Fibroblast of lung (primary cell): ENCODE data around the gene PARD6B. TPM values are rescaled to one million over a fixed set of nuclear protein-coding genes. Genes with fewer than 3 reads are reported as not detected.

Experiments used
- DNase-seq, 2 donors: peaks; one replicate each; pipeline versions ENCODE4 v3.0.0 to v3.0.0-alpha.2; 2010; ENCODE audit warnings: low read depth in 2 of 2
- H2AFZ ChIP-seq: 2 replicates; pipeline ENCODE4 v1.5.1; 2012; ENCODE audit warnings: low read length, control low read depth, inconsistent platforms
- H3K27ac ChIP-seq: 2 replicates; pipeline ENCODE4 v1.5.1; 2011; ENCODE audit warnings: low read length, control low read depth; ENCODE audit not compliant: insufficient read depth
- H3K27me3 ChIP-seq: 2 replicates; pipeline ENCODE4 v1.5.1; 2011; ENCODE audit warnings: mild to moderate bottlenecking, low read length; ENCODE audit not compliant: control insufficient read depth, insufficient read depth
- H3K36me3 ChIP-seq: 2 replicates; pipeline ENCODE4 v1.5.1; 2011; ENCODE audit warnings: low read length; ENCODE audit not compliant: control insufficient read depth, insufficient read depth
- H3K4me1 ChIP-seq: 2 replicates; pipeline ENCODE4 v1.5.1; 2011; ENCODE audit warnings: low read length; ENCODE audit not compliant: control insufficient read depth, insufficient read depth; ENCODE audit errors: extremely low read depth
- H3K4me2 ChIP-seq: 2 replicates; pipeline ENCODE4 v1.5.1; 2011; ENCODE audit warnings: low read length, control low read depth; ENCODE audit not compliant: insufficient read depth; ENCODE audit errors: extremely low read depth
- H3K4me3 ChIP-seq, 4 experiments: fragments of 200-600 bp in 1 of 4; sonication (generic) in 1 of 4; replicated peaks in 1 of 4; 2 replicates each; pipeline ENCODE4 v1.5.1; 2011 to 2016; ENCODE audit warnings: low read length in 4 of 4, low read depth in 3 of 4, mild to moderate bottlenecking in 3 of 4, control low read depth in 2 of 4, inconsistent platforms in 1 of 4, mixed read lengths in 1 of 4; ENCODE audit not compliant: insufficient read depth in 1 of 4; ENCODE audit errors: control extremely low read depth in 1 of 4
- H3K79me2 ChIP-seq: 2 replicates; pipeline ENCODE4 v1.5.1; 2012; ENCODE audit warnings: mild to moderate bottlenecking, low read length, inconsistent platforms; ENCODE audit not compliant: control insufficient read depth, insufficient read depth
- H3K9ac ChIP-seq: 2 replicates; pipeline ENCODE4 v1.5.1; 2011; ENCODE audit warnings: mild to moderate bottlenecking, low read length, control low read depth; ENCODE audit not compliant: insufficient read depth
- H3K9me3 ChIP-seq: 2 replicates; pipeline ENCODE4 v1.5.1; 2012; ENCODE audit warnings: low read depth, low read length; ENCODE audit not compliant: control insufficient read depth, insufficient read depth
- H4K20me1 ChIP-seq: 2 replicates; pipeline ENCODE4 v1.5.1; 2011; ENCODE audit warnings: low read length; ENCODE audit not compliant: control insufficient read depth, insufficient read depth; ENCODE audit errors: extremely low read depth
- EZH2 ChIP-seq: IDR thresholded peaks from 2 replicates; pipeline ENCODE4 v1.5.1; 2012; ENCODE audit warnings: low read length, control low read depth, mild to moderate bottlenecking; ENCODE audit errors: missing control alignments
- polyA plus RNA-seq, 2 donors: library from polyadenylated mRNA; depleted of rRNA in 1 of 2; stranded (reverse) in 1 of 2; unstranded in 1 of 2; fragments of >200 nt; gene quantifications; 2 replicates each; pipeline ENCODE4 v1.2.1, GENCODE V29; 2011 to 2012; ENCODE audit warnings: missing spikeins in 1 of 2
- total RNA-seq: library from RNA; depleted of rRNA; stranded (reverse); fragments of >200 nt; gene quantifications from 2 replicates; pipeline ENCODE4 v1.2.1, GENCODE V29; 2014
- TF ChIP-seq, protein P1 (sequence below), 2 donors: IDR thresholded peaks in 1 of 2; conservative IDR thresholded peaks in 1 of 2; 1 replicate in 1 of 2; 2 replicates in 1 of 2; pipeline ENCODE4 v1.5.1; 2011 to 2012; ENCODE audit warnings: low read length in 2 of 2, control low read depth in 1 of 2, inconsistent platforms in 1 of 2, low read depth in 1 of 2, mild to moderate bottlenecking in 1 of 2

PARD6B gene
- total and polyA plus RNA-seq, 2 donors (not counting 1 experiment from before 2014, with no cell fraction given): 0.30 to 0.83 TPM

DNA sequence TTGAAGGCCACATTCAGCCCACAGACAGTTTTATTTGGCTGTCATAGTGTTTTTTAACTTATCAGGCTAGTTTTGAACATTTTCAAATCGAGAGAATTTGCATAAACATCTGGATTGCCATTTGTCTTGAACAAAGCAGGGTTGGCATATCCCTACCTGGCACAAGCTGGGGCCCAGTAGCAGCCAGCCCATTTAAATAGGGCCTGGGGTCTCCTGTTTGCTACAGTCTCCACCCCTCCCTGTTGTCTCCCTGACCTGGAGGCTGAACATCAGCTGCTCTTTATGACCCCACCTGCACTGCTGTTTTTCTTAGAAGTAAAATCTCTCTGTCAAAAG lies 73.9 kb downstream of the PARD6B start:
- Histone ChIP-seq H3K27ac (no peak overlapping the region), H3K9ac (no peak overlapping the region), H2AFZ (no peak overlapping the region), H3K9me3 (no peaks in the 10 kb centered on the region), H3K36me3 (no peaks in the 10 kb centered on the region), H3K27me3 (no peaks in the 10 kb centered on the region), H3K4me2 (no peak overlapping the region), H3K79me2 (no peaks in the 10 kb centered on the region), H3K4me3 (no peak overlapping the region), H3K4me1 (no peaks in the 10 kb centered on the region), H4K20me1 (no peaks in the 10 kb centered on the region)
- DNase-seq: no peak
- no peak for TF ChIP-seq EZH2
- TF ChIP-seq, protein P1, sequence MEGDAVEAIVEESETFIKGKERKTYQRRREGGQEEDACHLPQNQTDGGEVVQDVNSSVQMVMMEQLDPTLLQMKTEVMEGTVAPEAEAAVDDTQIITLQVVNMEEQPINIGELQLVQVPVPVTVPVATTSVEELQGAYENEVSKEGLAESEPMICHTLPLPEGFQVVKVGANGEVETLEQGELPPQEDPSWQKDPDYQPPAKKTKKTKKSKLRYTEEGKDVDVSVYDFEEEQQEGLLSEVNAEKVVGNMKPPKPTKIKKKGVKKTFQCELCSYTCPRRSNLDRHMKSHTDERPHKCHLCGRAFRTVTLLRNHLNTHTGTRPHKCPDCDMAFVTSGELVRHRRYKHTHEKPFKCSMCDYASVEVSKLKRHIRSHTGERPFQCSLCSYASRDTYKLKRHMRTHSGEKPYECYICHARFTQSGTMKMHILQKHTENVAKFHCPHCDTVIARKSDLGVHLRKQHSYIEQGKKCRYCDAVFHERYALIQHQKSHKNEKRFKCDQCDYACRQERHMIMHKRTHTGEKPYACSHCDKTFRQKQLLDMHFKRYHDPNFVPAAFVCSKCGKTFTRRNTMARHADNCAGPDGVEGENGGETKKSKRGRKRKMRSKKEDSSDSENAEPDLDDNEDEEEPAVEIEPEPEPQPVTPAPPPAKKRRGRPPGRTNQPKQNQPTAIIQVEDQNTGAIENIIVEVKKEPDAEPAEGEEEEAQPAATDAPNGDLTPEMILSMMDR (conservative IDR thresholded peaks at IDR 0.05 in 1 of 2, IDR thresholded peaks at IDR 0.05 in 1 of 2; ENCODE audit: low read depth in 1 of 2, low read length in 2 of 2): no peak

DNA sequence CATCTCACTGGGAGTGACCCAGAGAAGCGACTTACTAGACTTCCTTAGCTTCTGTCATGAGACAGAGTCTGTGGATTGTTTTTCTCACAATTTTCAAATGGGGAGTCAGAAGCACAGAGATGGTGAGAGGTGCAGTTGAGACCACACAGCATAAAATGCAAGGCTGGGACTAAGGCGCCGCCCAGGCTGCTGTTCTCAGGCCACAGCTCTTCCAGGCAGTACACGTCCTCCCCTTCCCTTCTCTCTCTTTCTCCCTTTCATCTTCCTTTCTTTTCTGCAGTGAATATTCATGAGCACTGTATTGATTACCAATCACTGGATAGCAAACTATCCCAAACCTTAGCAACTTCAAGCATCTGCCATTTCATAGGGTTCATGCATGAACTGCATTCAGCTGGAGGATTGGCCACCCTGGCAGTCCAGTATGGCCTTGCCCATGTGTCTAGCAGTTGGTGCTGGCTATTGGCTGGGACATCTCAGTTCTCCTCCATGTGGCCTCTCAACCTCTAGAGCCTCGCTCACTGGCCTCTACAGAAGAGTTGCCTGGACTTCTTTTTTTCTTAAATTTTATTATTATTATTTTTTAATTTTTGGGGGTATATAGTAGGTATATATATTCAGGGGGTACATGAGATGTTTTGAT lies 74.9 kb downstream of the PARD6B start:
- Histone ChIP-seq H3K27me3 (no peaks in the 10 kb centered on the region), H3K4me2 (no peak overlapping the region), H3K9ac (no peak overlapping the region), H2AFZ (no peak overlapping the region), H3K4me3 (no peak overlapping the region), H3K27ac (no peak overlapping the region), H3K9me3 (no peaks in the 10 kb centered on the region), H4K20me1 (no peaks in the 10 kb centered on the region), H3K36me3 (no peaks in the 10 kb centered on the region), H3K4me1 (no peaks in the 10 kb centered on the region), H3K79me2 (no peaks in the 10 kb centered on the region)
- no peak for DNase-seq
- no peak for TF ChIP-seq EZH2
- TF ChIP-seq, protein P1 (conservative IDR thresholded peaks at IDR 0.05 in 1 of 2, IDR thresholded peaks at IDR 0.05 in 1 of 2; ENCODE audit: low read depth in 1 of 2, low read length in 2 of 2): no peak

Other genes starting within 250 kb of the PARD6B start
- gene PTPN1, start 221.2 kb upstream of the PARD6B start, total RNA-seq: 12.8 and 20.0 TPM in 2 replicates
- 28.5 and 28.7 TPM in 2 replicates for gene PTPN1, start 221.2 kb upstream of the PARD6B start, polyA plus RNA-seq
- gene RIPOR3, start 40.0 kb upstream of the PARD6B start, total RNA-seq: 4.1 and 4.9 TPM in 2 replicates
- 1.1 and 2.0 TPM in 2 replicates for gene RIPOR3, start 40.0 kb upstream of the PARD6B start, polyA plus RNA-seq
- gene BCAS4, start 63.5 kb downstream of the PARD6B start, total RNA-seq: 12.1 and 33.7 TPM in 2 replicates
- 14.1 and 26.0 TPM in 2 replicates for gene BCAS4, start 63.5 kb downstream of the PARD6B start, polyA plus RNA-seq
- 32.1 and 40.0 TPM in 2 replicates for gene ADNP, start 199.9 kb downstream of the PARD6B start, total RNA-seq
- 25.7 and 29.4 TPM in 2 replicates for gene ADNP, start 199.9 kb downstream of the PARD6B start, polyA plus RNA-seq
- gene DPM1, start 227.0 kb downstream of the PARD6B start, total RNA-seq: 53.2 and 60.9 TPM in 2 replicates
- gene DPM1, start 227.0 kb downstream of the PARD6B start, polyA plus RNA-seq: 89.1 and 103 TPM in 2 replicates
- 9.2 and 10.1 TPM in 2 replicates for gene MOCS3, start 227.2 kb downstream of the PARD6B start, total RNA-seq
- 3.7 and 4.5 TPM in 2 replicates for gene MOCS3, start 227.2 kb downstream of the PARD6B start, polyA plus RNA-seq